Measurements from ENCODE around the gene CACNB2. TPM values are rescaled to one million over a fixed set of nuclear protein-coding genes. Genes with fewer than 3 reads are reported as not detected.

The CACNB2 gene
- total RNA-seq, 1 donor = 1.3 TPM

GRCh38 chr10:18377898-18378297, 237.7 kb downstream of the CACNB2 start:
- TF ChIP-seq CTCF (IDR thresholded peaks at IDR 0.05; ENCODE audit: insufficient read depth, low read depth, low read length) = no peak

GRCh38 chr10:18378766-18379165, 238.5 kb downstream of the CACNB2 start:
- DNase-seq (ENCODE audit: low read depth) = no peak
- H3K4me3 ChIP-seq (ENCODE audit: low read depth, low read length) = no peak overlapping the region
- TF ChIP-seq CTCF (IDR thresholded peaks at IDR 0.05; ENCODE audit: insufficient read depth, low read depth, low read length) = no peak

More at GRCh38 chr10:18377898-18378297, 237.7 kb downstream of the CACNB2 start:
- DNase-seq (ENCODE audit: low read depth) = no peak
- H3K4me3 ChIP-seq (ENCODE audit: low read depth, low read length) = no peak overlapping the region

GRCh38 chr10:18381679-18382078, 241.5 kb downstream of the CACNB2 start:
- H3K4me3 ChIP-seq (ENCODE audit: low read depth, low read length) = no peak overlapping the region
- TF ChIP-seq CTCF (IDR thresholded peaks at IDR 0.05; ENCODE audit: insufficient read depth, low read depth, low read length) = no peak
- no peak for DNase-seq (ENCODE audit: low read depth)

GRCh38 chr10:18397906-18398305, 257.7 kb downstream of the CACNB2 start:
- no peak for TF ChIP-seq CTCF (IDR thresholded peaks at IDR 0.05; ENCODE audit: insufficient read depth, low read depth, low read length)
- H3K4me3 ChIP-seq (ENCODE audit: low read depth, low read length) = no peak overlapping the region
- DNase-seq (ENCODE audit: low read depth) = no peak

GRCh38 chr10:18399158-18399557, 258.9 kb downstream of the CACNB2 start:
- no peak overlapping the region for H3K4me3 ChIP-seq (ENCODE audit: low read depth, low read length)
- no peak for DNase-seq (ENCODE audit: low read depth)

GRCh38 chr10:18400201-18400905, 260.1 kb downstream of the CACNB2 start:
- no peak for TF ChIP-seq CTCF (IDR thresholded peaks at IDR 0.05; ENCODE audit: insufficient read depth, low read depth, low read length)
- DNase-seq (ENCODE audit: low read depth) = peak; percentile 6
- H3K4me3 ChIP-seq (ENCODE audit: low read depth, low read length) = no peak overlapping the region

More at GRCh38 chr10:18399158-18399557, 258.9 kb downstream of the CACNB2 start:
- TF ChIP-seq CTCF (IDR thresholded peaks at IDR 0.05; ENCODE audit: insufficient read depth, low read depth, low read length) = no peak

GRCh38 chr10:18400906-18401245, 260.7 kb downstream of the CACNB2 start:
- no peak overlapping the region for H3K4me3 ChIP-seq (ENCODE audit: low read depth, low read length)
- no peak for DNase-seq (ENCODE audit: low read depth)
- no peak for TF ChIP-seq CTCF (IDR thresholded peaks at IDR 0.05; ENCODE audit: insufficient read depth, low read depth, low read length)

Measured in fibroblast of villous mesenchyme (primary cell).